Stimulated activated CD4-positive, alpha-beta T cell treated with anti-CD3 and anti-CD28 coated beads, TNF-alpha, amount 100 ng/mL, for 24 hours (primary cell): ENCODE results near the gene SLC16A2.

Experiments used
- DNase-seq, 3 experiments: peaks; one replicate each; pipeline ENCODE4 v3.0.0-alpha.2; 2020; ENCODE audit warnings: low read depth in 3 of 3

The SLC16A2 gene

GRCh38 chrX:74536152-74536831, 115.0 kb downstream of the SLC16A2 start:
- DNase-seq, result peak in 1 of 3 experiments; percentile 33

- no peak for DNase-seq
These were observed 115.6 kb downstream of the SLC16A2 start for GRCh38 chrX:74536832-74537371.

- DNase-seq, result no peak
These were observed 119.4 kb downstream of the SLC16A2 start for GRCh38 chrX:74540635-74541249.

GRCh38 chrX:74545880-74546523, 124.7 kb downstream of the SLC16A2 start:
- no peak for DNase-seq

- no peak for DNase-seq
These were observed 125.7 kb downstream of the SLC16A2 start for GRCh38 chrX:74546984-74547383.

- DNase-seq, result peak; percentile 57 to 77 (median 70)
These were observed 129.1 kb downstream of the SLC16A2 start for GRCh38 chrX:74550295-74550802.

- no peak for DNase-seq
These were observed 130.6 kb downstream of the SLC16A2 start for GRCh38 chrX:74551934-74552333.

- no peak for DNase-seq
These were observed 136.1 kb downstream of the SLC16A2 start for GRCh38 chrX:74557378-74557777.

- DNase-seq, result no peak
These were observed 156.8 kb downstream of the SLC16A2 start for GRCh38 chrX:74578137-74578536.

GRCh38 chrX:74579597-74580198, 158.4 kb downstream of the SLC16A2 start:
- DNase-seq, result no peak
